ENCODE data around the gene ATP8B4.

DNA sequence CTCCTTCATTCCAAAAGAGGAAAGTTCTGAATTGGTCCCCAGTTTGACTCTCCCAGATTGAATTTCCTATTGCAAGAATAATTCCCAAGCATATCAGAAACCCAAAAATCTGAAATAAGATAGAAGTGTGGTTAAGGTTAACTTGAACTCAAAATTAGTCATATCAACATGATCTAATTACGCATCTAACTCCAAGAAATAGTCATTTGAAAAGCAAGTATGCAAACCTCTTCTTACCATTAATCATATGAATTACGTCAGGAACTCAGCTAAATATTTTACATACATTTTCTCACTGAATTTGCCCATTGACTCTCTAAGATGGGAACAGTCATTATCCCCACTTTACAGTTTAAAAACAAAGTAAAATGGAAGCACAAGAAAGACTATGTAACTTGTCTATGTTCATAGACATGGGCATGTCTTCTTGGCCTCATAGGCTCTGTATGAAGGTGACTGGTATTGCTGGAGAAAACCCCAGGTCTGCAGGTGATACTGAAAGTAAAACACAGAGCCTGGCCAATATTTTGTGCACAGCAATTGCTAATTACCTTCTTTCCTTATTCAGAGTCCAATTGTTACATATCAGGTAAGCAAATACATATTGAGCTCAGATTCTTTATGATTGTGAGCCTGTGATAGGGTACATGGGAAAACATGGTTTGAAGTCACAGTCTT lies 139.2 kb downstream of the ATP8B4 start:
- TF ChIP-seq ZNF565 (CRISPR knock-in tag; conservative IDR thresholded peaks at IDR 0.05; ENCODE audit: low read depth) (no peak), PPARA (CRISPR knock-in tag; IDR thresholded peaks at IDR 0.05; ENCODE audit: borderline replicate concordance) (no peak)
